TTC549 (cell line): Measurements from ENCODE around the gene EMB.
"Not testable (repeated sequence)": the region's sequence is repeated elsewhere in the genome, so short reads cannot be mapped to it uniquely, and the experiment has no call there.

Experiments
- FAIRE-seq: peaks from 2 replicates; lab custom pipeline; 2012; peaks lifted over from hg19 to GRCh38; lab: Jason Lieb, UNC

Gene EMB, protein sequence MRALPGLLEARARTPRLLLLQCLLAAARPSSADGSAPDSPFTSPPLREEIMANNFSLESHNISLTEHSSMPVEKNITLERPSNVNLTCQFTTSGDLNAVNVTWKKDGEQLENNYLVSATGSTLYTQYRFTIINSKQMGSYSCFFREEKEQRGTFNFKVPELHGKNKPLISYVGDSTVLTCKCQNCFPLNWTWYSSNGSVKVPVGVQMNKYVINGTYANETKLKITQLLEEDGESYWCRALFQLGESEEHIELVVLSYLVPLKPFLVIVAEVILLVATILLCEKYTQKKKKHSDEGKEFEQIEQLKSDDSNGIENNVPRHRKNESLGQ

DNA sequence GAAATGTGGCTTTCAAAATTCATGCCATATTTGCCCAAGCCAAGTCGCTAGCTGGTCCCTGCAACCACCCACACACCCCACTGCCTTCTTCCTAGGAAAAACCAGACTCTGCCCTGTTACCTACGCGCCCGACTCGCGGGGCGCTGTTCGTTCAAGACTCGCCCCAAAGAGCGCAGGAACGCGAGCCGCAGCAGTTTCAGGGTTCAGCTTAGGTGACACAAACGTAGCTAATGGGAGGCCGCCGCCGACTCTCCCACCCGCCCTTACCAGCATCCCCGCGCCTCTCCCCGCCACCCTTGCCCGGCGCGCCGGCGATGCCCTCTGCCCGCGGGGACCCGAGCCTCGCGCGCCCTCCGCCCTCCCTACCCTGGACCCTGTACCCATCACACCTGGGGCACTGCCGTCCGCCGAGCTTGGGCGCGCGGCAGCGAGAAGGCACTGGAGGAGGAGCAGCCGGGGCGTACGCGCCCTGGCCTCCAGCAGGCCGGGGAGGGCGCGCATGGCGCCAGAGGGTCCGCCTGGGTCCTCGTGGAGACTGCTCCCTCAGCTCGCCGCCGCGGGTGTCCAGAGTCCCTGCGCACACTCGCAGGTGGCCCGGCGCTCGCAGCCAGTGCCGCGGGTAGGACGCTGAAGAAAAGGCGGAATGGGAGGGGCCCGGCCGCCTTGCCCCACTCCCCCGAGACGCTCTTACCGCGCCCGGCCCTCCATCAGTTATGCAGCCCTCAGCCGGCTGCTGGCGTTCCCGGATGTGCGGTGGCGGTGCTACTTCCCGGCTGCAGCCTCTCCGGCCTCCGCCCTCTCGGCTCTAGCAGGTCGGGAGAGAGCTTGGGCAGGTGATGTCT, at the start of gene EMB:
TSS of gene EMB (minus strand) at position 638 of the 842 bp plus-strand sequence. CDS start at position 501, 137 bp downstream.
- FAIRE-seq = no peak

DNA sequence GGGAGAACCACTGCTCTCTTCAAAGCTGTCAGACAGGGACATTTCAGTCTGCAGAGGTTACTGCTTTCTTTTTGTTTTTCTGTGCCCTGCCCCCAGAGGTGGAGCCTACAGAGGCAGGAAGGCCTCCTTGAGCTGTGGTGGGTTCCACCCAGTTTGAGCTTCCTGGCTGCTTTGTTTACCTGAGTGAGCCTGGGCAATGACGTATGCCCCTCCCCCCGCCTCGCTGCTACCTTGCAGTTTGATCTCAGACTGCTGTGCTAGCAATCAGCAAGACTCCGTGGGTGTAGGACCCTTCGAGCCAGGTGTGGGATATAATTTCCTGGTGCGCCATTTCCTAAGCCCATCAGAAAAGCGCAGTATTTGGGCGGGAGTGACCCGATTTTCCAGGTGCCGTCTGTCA, 48.4 kb upstream of the EMB start:
- not testable (repeated sequence) for FAIRE-seq

DNA sequence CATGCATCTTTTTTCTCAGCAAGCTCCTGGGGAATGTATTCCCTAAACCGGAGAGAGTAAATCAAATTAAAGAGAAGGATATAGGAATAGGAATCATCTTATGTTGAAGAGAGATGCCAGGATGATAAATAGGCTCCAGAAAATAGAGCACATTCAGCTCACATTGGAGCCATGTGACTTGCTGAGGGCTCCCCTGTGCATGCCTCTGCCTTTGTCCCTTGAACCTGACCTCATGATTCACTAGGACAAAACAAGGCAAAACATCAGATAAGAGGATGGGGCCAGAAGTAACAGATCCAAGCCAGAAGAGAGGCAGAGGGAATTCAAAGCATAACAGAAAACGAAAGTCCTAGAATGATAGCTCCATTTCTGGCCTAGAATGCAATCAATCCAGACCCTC, 37.7 kb upstream of the EMB start:
- FAIRE-seq = not testable (repeated sequence)

DNA sequence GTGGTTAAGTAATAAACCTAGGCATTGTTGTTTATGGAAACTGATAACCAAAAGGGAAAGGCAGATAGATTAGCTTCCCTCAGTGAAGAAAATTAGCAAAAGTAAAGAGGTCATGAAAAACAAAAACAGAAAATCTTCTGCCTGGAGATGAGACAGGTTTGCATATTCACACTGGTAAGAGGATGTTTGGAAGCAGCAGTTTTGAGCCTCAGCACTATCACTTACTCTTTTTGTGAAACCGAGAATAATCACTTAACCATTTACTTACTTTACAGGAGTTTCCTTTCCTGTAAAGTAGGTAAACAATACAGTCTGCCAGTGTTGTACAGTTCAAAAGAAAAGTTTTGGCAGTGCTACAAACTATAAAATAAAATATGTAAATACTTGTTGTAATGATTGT, 35.5 kb upstream of the EMB start:
- no peak for FAIRE-seq

DNA sequence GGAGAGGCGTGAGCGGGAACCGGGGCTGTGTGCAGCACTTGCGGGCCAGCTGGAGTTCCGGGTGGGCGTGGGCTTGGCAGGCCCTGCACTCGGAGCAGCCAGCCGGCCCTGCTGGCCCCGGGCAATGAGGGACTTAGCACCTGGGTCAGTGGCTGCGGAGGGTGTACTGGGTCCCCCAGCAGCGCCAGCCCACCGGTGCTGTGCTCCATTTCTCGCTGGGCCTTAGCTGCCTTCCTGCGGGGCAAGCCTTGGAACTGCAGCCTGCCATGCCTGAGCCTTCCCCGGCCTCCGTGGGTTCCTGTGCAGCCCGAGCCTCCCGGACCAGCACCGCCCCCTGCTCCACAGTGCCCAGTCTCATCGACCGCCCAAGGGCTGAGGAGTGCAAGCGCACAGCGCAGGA, 23.9 kb upstream of the EMB start:
- not testable (repeated sequence) for FAIRE-seq

DNA sequence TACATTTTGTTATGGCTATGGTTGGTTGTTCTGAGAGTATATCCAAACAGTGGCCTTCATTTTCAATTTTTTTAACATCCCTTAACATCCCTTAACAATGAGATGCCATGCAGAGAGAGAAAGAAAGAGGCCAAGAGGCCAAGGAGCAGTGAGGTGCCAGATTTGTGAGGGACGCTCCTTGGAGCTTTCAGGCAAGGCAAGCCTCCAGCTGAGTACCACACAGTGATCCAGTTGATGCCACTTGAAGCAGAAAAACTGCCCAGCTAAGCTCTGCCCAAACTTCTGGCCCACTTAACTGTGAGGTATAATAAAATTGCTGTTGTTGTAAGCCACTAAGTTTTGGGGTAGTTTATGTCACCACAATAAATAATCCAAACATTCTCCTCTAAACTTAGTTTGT, 22.6 kb upstream of the EMB start:
- no peak for FAIRE-seq

DNA sequence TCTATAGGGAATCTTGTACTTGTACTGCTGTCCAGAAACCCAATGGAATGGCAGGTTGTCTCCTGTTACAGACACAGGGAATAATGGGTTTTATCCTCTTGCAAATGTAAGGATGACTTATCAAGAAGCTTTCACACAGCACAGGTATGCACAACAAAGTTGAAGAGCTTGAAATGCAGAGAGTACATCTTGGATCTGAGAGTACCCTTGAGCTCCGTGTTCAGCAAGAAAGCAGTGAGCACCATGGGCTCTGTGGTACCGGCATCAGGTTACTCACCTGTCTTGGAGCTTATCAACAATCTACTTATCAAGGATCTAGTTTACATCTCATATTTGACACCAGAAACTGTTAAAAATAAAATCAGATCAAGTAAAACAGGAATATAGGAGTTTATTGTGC, 22.0 kb upstream of the EMB start:
- no peak for FAIRE-seq

DNA sequence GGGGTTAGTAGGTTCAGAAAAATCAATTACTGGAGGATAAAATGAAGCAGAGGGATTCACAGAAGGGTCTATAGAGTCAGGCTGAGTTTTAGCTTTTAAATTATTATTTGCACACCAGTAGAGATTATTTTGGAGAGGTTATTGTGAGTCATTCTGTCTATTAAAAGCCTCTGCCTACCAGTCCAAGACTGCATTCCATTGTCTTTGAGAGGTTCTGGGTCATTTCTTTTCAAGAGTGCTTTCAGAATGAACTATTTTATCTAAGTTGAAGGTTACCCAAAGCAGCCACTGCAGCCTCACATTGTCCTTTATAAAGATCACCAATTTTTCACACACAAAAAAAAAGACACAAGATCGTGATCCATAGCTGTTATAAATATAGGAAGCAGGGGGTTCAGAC, 21.5 kb upstream of the EMB start:
- FAIRE-seq = not testable (repeated sequence)

DNA sequence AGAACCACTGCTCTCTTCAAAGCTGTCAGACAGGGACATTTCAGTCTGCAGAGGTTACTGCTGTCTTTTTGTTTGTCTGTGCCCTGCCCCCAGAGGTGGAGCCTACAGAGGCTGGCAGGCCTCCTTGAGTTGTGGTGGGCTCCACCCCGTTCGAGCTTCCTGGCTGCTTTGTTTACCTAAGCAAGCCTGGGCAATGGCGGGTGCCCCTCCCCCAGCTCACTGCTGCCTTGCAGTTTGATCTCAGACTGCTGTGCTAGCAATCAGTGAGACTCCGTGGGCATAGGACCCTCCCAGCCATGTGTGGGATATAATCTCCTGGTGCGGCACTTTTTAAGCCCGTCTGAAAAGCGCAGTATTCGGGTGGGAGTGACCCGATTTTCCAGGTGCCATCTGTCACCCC, 17.3 kb upstream of the EMB start:
- not testable (repeated sequence) for FAIRE-seq

DNA sequence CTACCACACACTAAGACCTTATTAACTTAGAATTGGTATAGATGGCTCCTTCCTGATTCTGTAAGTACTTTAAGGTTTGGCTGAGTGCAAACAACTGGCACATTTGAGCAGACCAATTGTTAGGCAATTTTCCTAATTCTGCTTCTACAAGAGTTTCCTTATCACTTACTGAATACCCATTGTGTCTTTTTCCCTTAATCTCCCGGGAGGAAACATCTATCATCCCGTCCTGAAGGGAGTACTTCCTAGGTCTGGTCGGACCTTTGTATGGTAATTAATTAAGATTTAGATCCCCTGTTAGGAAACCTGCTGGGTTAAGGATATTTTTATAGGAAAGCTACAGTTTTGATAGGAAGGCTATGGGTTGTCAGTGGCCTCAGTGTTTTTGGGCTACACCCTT, 8.2 kb upstream of the EMB start:
- not testable (repeated sequence) for FAIRE-seq

DNA sequence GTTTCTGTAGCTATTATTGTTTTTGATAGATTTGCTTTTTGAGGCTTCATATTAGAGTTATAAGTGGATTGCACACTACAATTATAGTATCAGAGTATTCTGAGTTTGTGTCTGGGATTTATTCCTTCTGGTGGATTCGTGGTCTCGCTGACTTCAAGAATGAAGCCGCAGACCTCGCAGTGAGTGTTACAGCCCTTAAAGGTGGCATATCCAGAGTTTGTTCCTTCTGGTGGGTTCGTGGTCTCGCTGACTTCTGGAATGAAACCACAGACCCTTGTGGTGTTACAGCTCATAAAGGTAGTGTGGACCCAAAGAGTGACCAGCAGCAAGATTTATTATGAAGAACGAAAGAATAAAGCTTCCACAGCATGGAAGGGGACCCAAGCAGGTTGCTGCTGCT, 6.9 kb upstream of the EMB start:
- no peak for FAIRE-seq

DNA sequence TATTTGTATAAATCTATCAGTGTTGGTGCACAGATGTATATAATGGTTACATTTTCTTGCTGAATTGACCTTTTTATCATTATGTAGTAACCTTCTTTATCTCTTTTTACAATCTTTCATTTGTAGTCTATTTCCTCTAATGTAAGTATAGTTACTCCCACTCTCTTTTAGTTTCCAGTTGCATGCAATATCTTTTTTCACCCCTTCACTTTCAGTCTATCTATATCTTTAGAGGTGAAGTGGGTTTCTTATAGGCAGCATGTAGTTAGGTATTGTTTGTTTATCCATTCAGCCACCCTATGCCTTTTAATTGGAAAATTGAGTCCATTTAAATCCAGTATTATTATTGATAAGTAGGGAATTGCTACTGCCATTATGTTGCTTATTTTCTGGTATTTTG, 6.1 kb upstream of the EMB start:
- no peak for FAIRE-seq

DNA sequence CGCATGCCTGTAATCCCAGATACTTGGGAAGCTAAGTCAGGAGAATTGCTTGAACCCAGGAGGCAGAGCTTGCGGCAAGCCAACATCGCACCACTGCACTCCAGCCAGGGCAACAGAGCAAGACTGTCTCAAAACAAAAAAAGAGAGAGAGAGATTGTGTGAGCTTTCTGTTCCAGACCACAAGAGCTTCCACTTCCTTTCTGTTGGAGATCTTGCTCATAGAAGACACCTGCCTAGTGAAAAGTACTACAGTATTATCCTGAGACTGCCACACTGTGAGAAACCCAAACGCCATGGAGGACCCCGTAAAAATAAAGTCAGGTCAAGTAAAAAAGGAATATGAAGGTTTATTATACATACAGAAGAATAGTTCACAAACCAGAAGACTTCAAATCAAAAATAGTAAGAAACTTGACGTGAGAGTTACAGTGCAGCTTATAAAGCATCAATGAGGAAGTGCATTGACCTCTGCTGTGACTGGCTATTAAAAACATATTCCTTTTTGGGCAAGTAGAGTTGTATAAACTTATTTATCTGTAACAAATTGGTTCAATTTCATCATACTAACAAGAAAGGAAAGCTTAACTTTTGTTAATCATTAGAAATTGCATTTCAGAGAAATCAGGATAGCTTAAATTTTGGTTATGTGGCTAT, 4.3 kb upstream of the EMB start:
- no peak for FAIRE-seq

DNA sequence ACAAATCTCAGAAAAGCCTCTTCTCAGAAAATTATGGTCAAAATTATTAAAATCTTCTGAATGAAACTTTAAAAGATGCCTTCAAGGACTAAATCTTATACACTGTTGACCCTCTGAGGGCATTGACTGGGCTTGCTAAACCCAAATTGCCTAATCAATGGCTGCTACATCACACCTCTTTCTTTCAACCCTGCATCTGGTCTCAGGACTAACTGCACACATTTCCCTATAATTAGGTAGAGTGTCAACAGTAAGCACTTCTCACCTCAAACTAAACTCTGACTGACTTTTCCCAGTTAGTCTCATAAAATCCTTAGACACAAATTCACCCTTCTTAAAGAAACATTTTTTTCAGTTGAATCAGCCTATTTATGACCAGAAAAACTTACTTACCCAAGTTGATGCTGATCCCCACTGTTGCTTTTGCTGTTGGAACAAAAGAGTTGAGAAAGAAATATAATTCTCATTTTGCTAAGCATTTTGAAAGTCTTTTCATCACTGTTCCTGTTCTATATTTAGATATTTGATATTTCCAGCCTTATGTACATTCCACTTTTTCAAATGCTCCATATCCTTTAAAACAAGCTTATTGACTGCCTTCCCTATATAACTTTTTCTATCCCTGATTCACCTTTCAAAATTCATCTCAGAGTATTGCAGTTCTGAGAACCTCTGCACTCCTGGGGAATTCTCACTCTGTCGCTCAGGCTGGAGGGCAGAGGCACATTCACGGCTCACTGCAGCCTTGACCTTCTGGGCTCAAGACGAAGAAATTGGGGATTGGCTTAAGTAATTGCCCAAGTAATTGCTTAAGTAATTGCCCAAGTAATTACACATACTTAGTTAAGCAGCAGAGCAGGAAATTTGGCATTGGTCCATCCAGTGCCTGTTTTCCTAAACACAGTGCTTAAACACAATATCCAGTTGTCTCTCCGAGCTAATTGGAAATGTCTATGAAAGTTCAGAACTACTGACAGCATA, 1.8 kb upstream of the EMB start:
- FAIRE-seq = not testable (repeated sequence)

DNA sequence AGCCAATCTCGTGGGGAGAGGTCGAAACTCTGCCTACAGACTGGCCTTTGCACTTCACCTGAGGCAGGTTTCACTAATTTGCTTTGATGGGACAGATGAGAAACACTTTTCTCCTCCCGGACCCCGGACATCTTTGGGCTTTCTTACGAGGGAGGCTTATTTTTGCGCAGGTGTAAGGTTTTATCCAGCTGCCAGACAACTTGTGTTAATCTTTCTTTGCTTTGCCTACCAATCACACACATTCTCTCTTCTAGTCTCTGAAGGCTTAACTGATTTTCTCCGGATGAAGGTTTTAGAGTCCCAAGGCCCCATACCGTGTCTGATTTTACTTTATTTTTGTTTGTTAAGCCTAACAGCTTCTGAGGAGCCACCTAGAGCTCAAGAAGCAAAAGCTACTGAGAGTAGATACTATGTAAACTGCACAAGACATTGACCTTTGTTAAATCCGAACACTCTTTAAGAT, 436 bp upstream of the EMB start:
- FAIRE-seq = no peak

DNA sequence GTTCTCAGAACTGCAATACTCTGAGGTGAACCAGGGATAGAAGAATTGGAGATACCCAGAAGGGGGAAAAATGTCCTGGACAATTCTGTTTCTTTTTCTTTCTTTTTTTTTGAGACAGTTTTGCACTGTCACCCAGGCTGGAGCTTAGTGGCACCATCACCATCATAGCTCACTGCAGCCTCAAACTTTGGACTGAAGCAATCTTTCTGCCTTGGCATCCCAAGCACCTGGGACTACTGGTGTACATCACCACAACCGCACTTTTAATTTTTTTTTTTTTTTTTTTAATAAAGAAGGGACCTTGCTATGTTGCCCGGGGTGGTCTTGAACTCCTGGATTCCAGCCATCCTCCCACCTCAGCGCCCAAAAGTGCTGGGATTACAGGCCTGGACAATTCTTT, 1.9 kb downstream of the EMB start:
- no peak for FAIRE-seq

DNA sequence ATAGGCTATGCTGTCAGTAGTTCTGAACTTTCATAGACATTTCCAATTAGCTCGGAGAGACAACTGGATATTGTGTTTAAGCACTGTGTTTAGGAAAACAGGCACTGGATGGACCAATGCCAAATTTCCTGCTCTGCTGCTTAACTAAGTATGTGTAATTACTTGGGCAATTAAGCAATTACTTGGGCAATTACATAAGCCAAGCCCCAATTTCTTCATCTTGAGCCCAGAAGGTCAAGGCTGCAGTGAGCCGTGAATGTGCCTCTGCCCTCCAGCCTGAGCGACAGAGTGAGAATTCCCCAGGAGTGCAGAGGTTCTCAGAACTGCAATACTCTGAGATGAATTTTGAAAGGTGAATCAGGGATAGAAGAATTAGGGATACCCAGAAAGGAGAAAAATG, 3.0 kb downstream of the EMB start:
- FAIRE-seq = not testable (repeated sequence)

DNA sequence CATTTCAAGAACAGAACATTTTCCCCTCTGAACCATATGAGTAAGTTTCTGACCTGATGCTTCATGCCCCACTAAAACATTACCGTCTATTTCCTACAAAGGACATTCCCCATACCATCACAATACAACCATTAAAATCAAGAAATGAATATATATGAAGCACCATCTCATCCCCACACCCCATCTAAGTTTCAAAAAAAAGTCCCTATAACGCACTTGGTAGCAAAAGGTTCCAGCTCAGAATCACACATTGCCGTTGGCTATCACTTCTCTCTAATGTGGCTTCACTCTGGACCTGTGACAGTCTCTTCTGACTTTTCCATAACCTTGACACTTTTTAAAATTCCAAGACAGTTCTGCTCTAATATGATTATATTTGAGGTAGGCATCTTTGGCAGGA, 5.9 kb downstream of the EMB start:
- FAIRE-seq = no peak

DNA sequence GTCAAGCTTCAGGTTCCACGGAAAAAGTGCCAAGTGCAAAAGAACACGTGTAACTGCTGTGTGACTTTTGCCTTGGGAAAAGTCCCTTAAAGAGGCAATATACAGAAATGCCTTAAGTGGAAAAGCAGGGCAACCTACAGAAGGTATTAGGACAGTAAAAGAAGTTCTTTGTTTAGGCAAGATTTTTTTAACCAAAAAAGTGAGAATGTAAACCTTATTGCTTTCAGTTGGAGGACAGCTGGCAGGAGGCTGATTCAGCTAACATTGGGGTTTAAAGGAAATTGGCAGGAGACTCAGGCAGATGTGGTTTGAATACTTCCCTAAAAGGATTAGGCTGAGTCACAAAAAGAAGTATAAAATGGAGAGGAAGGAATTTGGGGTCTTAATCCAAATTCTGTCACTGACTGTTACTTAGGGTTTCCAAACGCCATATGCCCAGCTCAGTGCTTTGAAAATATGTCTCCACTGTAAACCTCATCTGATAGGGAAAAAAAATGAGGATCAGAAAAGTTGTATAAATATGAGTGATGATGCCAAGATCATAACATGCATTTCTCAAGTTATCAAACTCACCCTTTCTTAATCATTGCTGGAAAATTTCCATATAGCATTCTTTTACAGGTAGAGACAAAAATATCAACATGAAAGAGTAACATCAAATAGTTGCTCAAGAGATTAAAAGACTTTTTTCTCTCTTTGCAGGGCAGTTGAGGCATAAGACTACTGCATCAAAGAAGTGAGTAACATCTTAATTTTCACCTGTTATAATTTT, 9.8 kb downstream of the EMB start:
- not testable (repeated sequence) for FAIRE-seq

DNA sequence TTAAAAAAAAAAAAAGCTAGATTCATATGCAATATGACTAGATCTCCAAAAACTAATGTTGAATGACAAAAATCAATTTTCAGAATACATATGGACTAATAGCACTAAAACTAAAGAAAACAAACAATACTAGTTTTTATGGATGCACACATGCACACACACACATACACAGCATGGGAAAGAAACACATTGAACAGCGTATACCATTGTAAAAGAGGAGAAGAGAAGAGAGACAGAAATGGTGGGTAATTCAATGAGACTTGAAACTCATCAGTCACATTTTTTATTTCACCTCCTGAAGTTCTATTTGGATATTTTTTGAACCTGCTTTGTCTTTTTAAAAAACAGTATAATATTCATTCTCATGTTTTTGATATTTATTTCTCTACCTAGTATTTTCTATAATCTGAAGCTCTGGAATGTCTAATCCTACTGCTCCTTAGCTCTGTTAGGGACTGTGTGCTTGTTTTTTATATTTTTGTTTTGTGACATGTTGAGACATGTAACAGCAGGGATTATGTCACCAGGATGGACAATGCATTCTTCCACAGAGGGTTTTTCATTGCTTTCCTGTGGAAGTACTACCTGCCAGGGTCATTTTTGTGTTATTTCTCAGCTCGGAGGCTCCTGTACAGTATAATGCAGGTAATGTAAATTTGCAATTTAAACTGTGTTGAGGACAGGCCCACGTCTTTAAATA, 17.8 kb downstream of the EMB start:
- not testable (repeated sequence) for FAIRE-seq
